Nephron progenitor cell (in vitro differentiated cells): ENCODE results near the gene LONRF3.

ENCODE experiments used
- DNase-seq: peaks from one replicate; pipeline ENCODE4 v3.0.0; 2021
- H3K27ac Mint-ChIP-seq: 2 replicates; pipeline ENCODE4 v1.8.0; 2021; ENCODE audit warnings: mild to moderate bottlenecking, moderate library complexity, mixed read lengths
- H3K27me3 Mint-ChIP-seq: 2 replicates; pipeline ENCODE4 v1.8.0; 2021; ENCODE audit warnings: mild to moderate bottlenecking, low read depth, mixed read lengths; ENCODE audit not compliant: poor library complexity
- H3K36me3 Mint-ChIP-seq: 2 replicates; pipeline ENCODE4 v1.8.0; 2021; ENCODE audit warnings: low read depth, mixed read lengths
- H3K4me1 Mint-ChIP-seq: 2 replicates; pipeline ENCODE4 v1.8.0; 2021; ENCODE audit warnings: mixed read lengths
- H3K4me3 Mint-ChIP-seq: 2 replicates; pipeline ENCODE4 v1.8.0; 2021; ENCODE audit warnings: mild to moderate bottlenecking, moderate library complexity, mixed read lengths
- H3K9me3 Mint-ChIP-seq: 2 replicates; pipeline ENCODE4 v1.8.0; 2021; ENCODE audit warnings: mild to moderate bottlenecking, moderate library complexity, mixed read lengths
- CTCF ChIP-seq: fragments of 200-600 bp; sonication (generic); IDR thresholded peaks from 2 replicates; pipeline ENCODE4 v1.5.0; 2021; ENCODE audit warnings: antibody characterized with exemption

Gene LONRF3

DNA sequence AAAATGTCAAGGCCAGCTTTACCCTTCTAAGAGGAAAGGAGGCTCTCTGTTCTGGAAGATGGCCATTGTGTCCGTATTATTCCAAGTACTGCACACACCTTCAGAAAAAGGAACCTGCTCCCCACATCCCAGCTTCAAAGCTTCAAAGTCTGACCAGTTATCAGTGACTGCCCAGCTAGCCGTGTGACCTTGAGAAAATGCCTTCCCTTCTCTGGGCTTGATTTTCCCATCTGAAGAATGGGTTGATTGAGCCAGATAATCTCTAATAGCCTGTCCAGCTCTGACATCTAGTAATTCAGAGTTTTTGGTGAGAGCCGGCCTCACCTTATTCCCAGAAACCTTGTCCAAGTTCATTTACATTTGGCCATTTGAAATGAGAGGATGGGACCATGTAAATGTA lies 3.0 kb downstream of the LONRF3 start:
- no peak for TF ChIP-seq CTCF
- DNase-seq = no peak
- Mint-ChIP-seq H3K27ac (no peak overlapping the region), H3K4me1 (peaks cover 19% of the 10 kb centered on the region), H3K4me3 (no peak overlapping the region), H3K27me3 (peaks cover 80% of the 10 kb centered on the region), H3K9me3 (peaks cover 50% of the 10 kb centered on the region), H3K36me3 (no peaks in the 10 kb centered on the region)

- Mint-ChIP-seq H3K4me3 (no peak overlapping the region), H3K9me3 (peaks cover 52% of the 10 kb centered on the region), H3K4me1 (peaks cover 21% of the 10 kb centered on the region), H3K36me3 (no peaks in the 10 kb centered on the region), H3K27me3 (peaks cover 75% of the 10 kb centered on the region), H3K27ac (no peak overlapping the region)
- no peak for TF ChIP-seq CTCF
- DNase-seq = no peak
Observed at GRCh38 chrX:118978451-118978850, 4.0 kb downstream of the LONRF3 start.

DNA sequence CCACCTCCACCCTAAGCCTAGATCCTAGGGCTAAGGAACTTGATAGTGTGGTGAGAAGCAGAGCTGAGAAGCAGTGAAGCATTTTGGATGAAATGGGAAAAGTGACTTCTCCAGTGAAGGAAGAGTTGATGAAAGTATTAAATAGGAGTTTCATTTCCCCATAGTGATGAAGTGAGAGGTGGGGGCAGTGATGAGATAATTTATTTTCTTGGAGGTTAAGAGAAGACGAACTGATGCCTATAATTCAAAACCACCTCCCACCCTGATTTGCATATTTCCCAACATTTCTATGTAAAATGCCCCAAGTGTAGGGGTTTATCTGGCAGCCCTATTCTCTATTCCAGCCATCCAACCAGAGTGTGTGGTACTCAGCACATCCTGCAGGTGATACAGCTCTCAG lies 6.3 kb downstream of the LONRF3 start:
- no peak for TF ChIP-seq CTCF
- Mint-ChIP-seq H3K4me3 (no peak overlapping the region), H3K36me3 (no peaks in the 10 kb centered on the region), H3K27ac (peak overlapping the region; percentile 73), H3K4me1 (peaks cover 10% of the 10 kb centered on the region), H3K9me3 (peaks cover 46% of the 10 kb centered on the region), H3K27me3 (peaks cover 55% of the 10 kb centered on the region)
- DNase-seq = no peak

DNA sequence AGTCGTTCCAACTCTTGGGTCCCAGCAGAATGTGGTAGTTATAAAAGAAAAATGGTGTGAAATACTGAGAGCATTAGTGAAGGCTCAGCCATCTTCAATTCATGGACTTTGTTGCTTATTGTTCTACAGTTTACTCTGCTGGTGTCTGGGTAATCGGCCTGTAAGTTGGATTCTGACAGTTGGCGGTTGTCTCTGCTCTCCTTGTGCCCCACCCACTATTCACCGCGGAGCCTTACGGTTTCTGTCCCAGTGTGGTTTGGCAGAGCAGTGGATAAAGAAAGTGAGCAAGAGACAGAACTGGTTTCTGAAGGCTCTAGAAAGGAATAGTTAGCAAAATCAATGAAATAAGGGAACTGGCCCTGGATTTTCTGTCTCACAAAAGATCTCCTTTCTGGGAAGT lies 9.1 kb downstream of the LONRF3 start:
- no peak for TF ChIP-seq CTCF
- peaks cover 31% of the 10 kb centered on the region for H3K27me3 Mint-ChIP-seq
- H3K36me3 Mint-ChIP-seq = no peaks in the 10 kb centered on the region
- no peak overlapping the region for H3K4me3 Mint-ChIP-seq
- DNase-seq = no peak
- no peak overlapping the region for H3K27ac Mint-ChIP-seq
- peaks cover 43% of the 10 kb centered on the region for H3K9me3 Mint-ChIP-seq
- peaks cover 7% of the 10 kb centered on the region for H3K4me1 Mint-ChIP-seq

DNA sequence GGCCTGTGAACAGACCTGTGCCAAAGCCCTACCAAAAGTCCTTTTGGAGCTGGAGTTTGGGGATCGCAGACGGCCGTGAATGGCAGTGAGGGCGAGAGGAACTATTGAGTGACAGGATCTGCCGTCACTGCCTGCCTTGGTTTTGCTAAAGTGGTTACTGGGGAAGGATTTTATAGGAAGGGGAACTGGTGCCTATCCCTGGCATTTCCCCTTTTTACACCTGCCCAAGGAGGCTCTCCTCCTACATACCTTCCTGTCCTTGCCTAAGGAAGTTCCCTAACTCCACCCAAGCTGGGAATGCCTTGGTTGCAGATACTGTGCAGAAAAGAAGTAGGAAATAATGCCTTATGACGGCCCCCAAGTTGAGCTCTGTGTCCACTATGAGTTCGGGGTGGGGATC lies 14.5 kb downstream of the LONRF3 start:
- DNase-seq = no peak
- Mint-ChIP-seq H3K27me3 (peaks cover 9% of the 10 kb centered on the region), H3K9me3 (peaks cover 50% of the 10 kb centered on the region), H3K4me1 (no peaks in the 10 kb centered on the region), H3K4me3 (no peak overlapping the region), H3K27ac (no peak overlapping the region), H3K36me3 (no peaks in the 10 kb centered on the region)
- no peak for TF ChIP-seq CTCF

GRCh38 chrX:118989886-118990285 lies 15.5 kb downstream of the LONRF3 start:
- H3K9me3 Mint-ChIP-seq = peaks cover 57% of the 10 kb centered on the region
- no peaks in the 10 kb centered on the region for H3K36me3 Mint-ChIP-seq
- TF ChIP-seq CTCF = no peak
- peaks cover 5% of the 10 kb centered on the region for H3K27me3 Mint-ChIP-seq
- H3K4me3 Mint-ChIP-seq = no peak overlapping the region
- no peak overlapping the region for H3K27ac Mint-ChIP-seq
- no peak for DNase-seq
- H3K4me1 Mint-ChIP-seq = no peaks in the 10 kb centered on the region
